HepG2 (cell line): ENCODE data around the gene RAB29. TPM values are rescaled to one million over a fixed set of nuclear protein-coding genes. Genes with fewer than 3 reads are reported as not detected.

ENCODE experiments used
- ATAC-seq: fragments of 200-7000 bp; cut with Tn5 transposase; 3 replicates; pipeline ENCODE4 v1.9.1; 2020; ENCODE audit warnings: mild to moderate bottlenecking, moderate library complexity
- BruUV-seq: library from RNA; stranded (reverse); fragments of 400-500 nt; replicated peaks from 2 replicates; lab custom pipeline; 2021; lab: Mats Ljungman, UMichigan
- CTCF ChIA-PET: fragments of 300-600 bp; formaldehyde crosslinking; extraction: SDS; loops from one replicate; lab custom pipeline; 2021; ENCODE audit warnings: low total read pairs, inconsistent platforms, low intra/inter-chr PET ratio; lab: Yijun Ruan, JAX
- POLR2A ChIA-PET: fragments of 350-600 bp; sonication (Branson Sonifier 250); formaldehyde crosslinking; loops from one replicate; lab custom pipeline; 2020; ENCODE audit warnings: antibody characterized with exemption, inconsistent platforms; lab: Yijun Ruan, JAX
- DNase-seq: peaks from one replicate; pipeline ENCODE4 v3.0.0-alpha.2; 2015; ENCODE audit warnings: low spot score
- FAIRE-seq: peaks from 3 replicates; lab custom pipeline; 2011; peaks lifted over from hg19 to GRCh38; lab: Jason Lieb, UNC
- H2AFZ ChIP-seq: one replicate; pipeline ENCODE4 v1.6.1; 2011; ENCODE audit warnings: low read length, inconsistent platforms
- H3K27ac ChIP-seq: fragments of 300-600 bp; 3 replicates; pipeline ENCODE4 v1.8.0; 2011; ENCODE audit warnings: mixed run types, mild to moderate bottlenecking, mixed read lengths, low read length, inconsistent platforms; ENCODE audit not compliant: insufficient read depth; ENCODE audit errors: extremely low read length
- H3K27me3 ChIP-seq, 2 experiments: fragments of 200-600 bp in 1 of 2; 2 replicates in 1 of 2; 3 replicates in 1 of 2; pipeline versions ENCODE4 v1.6.0 to v1.8.0; 2011; ENCODE audit warnings: low read length in 2 of 2, mild to moderate bottlenecking in 2 of 2, moderate library complexity in 2 of 2, inconsistent platforms in 1 of 2; ENCODE audit not compliant: insufficient read depth in 2 of 2, control insufficient read depth in 1 of 2
- H3K36me3 ChIP-seq, 2 experiments: fragments of 200-600 bp in 1 of 2; replicated peaks in 1 of 2; 2 replicates in 1 of 2; 3 replicates in 1 of 2; pipeline versions ENCODE4 v1.5.1 to v1.8.0; 2011; ENCODE audit warnings: low read length in 2 of 2, inconsistent platforms in 1 of 2; ENCODE audit not compliant: insufficient read depth in 2 of 2, control insufficient read depth in 1 of 2
- H3K4me1 ChIP-seq: 2 replicates; pipeline ENCODE4 v1.5.1; 2012; ENCODE audit warnings: low read length, inconsistent platforms; ENCODE audit not compliant: insufficient read depth
- H3K4me2 ChIP-seq: 2 replicates; pipeline ENCODE4 v1.6.0; 2011; ENCODE audit warnings: low read depth, low read length, inconsistent platforms
- H3K4me3 ChIP-seq, 3 experiments: fragments of 200-600 bp in 1 of 3; sonication (generic), shearing (Covaris generic) in 1 of 3; replicated peaks in 1 of 3; 2 replicates each; pipeline ENCODE4 v1.5.1; 2011 to 2016; ENCODE audit warnings: low read length in 3 of 3, inconsistent platforms in 2 of 3, low read depth in 2 of 3, mild to moderate bottlenecking in 2 of 3, control low read depth in 1 of 3, mixed read lengths in 1 of 3; ENCODE audit not compliant: insufficient read depth in 1 of 3
- H3K79me2 ChIP-seq: one replicate; pipeline ENCODE4 v1.6.1; 2011; ENCODE audit warnings: low read length, inconsistent platforms; ENCODE audit not compliant: insufficient read depth
- H3K9ac ChIP-seq: 2 replicates; pipeline ENCODE4 v1.6.0; 2011; ENCODE audit warnings: mild to moderate bottlenecking, low read depth, low read length, inconsistent platforms; ENCODE audit not compliant: insufficient read depth
- H3K9me3 ChIP-seq: 2 replicates; pipeline ENCODE4 v1.5.1; 2012; ENCODE audit warnings: mild to moderate bottlenecking, low read length
- H4K20me1 ChIP-seq: 2 replicates; pipeline ENCODE4 v1.6.0; 2011; ENCODE audit warnings: inconsistent platforms, mild to moderate bottlenecking, low read length, moderate library complexity; ENCODE audit not compliant: insufficient read depth
- RBM22 ChIP-seq: fragments of 200-400 bp; formaldehyde crosslinking; optimal IDR thresholded peaks from 2 replicates; pipeline ENCODE3; 2017; ENCODE audit warnings: mild to moderate bottlenecking, low read length, moderate library complexity
- ZNF362 ChIP-seq: sonication (generic); formaldehyde crosslinking; IDR thresholded peaks from 2 replicates; pipeline ENCODE4 v1.4.0; 2020; ENCODE audit warnings: missing genetic modification reagents, mild to moderate bottlenecking, borderline replicate concordance
- ZNF530 ChIP-seq: sonication (generic); formaldehyde crosslinking; IDR thresholded peaks from 2 replicates; pipeline ENCODE4 v1.5.0; 2020; ENCODE audit warnings: low read depth, mild to moderate bottlenecking, missing genetic modification reagents
- ZNF574 ChIP-seq: sonication (generic); formaldehyde crosslinking; IDR thresholded peaks from 2 replicates; pipeline ENCODE4 v1.4.0; 2020; ENCODE audit warnings: missing genetic modification reagents
- ZNF776 ChIP-seq: sonication (generic); formaldehyde crosslinking; IDR thresholded peaks from 2 replicates; pipeline ENCODE4 v1.4.0; 2020; ENCODE audit warnings: mild to moderate bottlenecking, missing genetic modification reagents
- WGBS: methylation state at CpG from one replicate; pipeline ENCODE4 v1.1.6; 2017; ENCODE audit warnings: low lambda C conversion rate; 5-methylcytosine and 5-hydroxymethylcytosine counted together
- in situ Hi-C: cut with HindIII; loops from 2 replicates; pipeline ENCODE4 v1.10.0; 2017; ENCODE audit warnings: low pct_unique_long_range_greater_than_20kb; ENCODE audit not compliant: extremely low pct_ligation_motif_present
- intact Hi-C: fragments of 100-400 bp; cut with micrococcal nuclease; formaldehyde crosslinking; loops from one replicate; pipeline ENCODE4 v1.10.0; 2022; ENCODE audit not compliant: unreplicated experiment
- polyA plus RNA-seq, 8 experiments: library from polyadenylated mRNA; depleted of rRNA in 3 of 8; stranded (reverse) in 7 of 8; unstranded in 1 of 8; fragments of >200 nt; fragmentation: Illumina TruSeq in 4 of 8; extraction: Trizol in 4 of 8; gene quantifications; 2 replicates each; pipeline versions ENCODE4 v1.2.1 to v1.2.3, GENCODE V29; 2011 to 2016; ENCODE audit warnings: low read depth in 4 of 8, missing spikeins in 1 of 8, mixed read lengths in 1 of 8; ENCODE audit not compliant: insufficient read depth in 1 of 8
- total RNA-seq, 5 experiments: library from RNA; depleted of rRNA; stranded (reverse); fragments of >200 nt; fragmentation: Illumina TruSeq; extraction: Trizol; gene quantifications; 2 replicates each; pipeline ENCODE4 v1.2.3, GENCODE V29; 2016; ENCODE audit warnings: low read depth in 1 of 5

RAB29 gene
- total and polyA plus RNA-seq, 2 of the 13 experiments (the other 11 are each of a cell fraction or from before 2014, with no cell fraction given), result 8.7 to 10.1 TPM

- FAIRE-seq (no peak), ATAC-seq (no peak)
- Histone ChIP-seq H3K4me1 (peaks cover 62% of the 10 kb centered on the region), H3K9me3 (no peaks in the 10 kb centered on the region), H3K9ac (peak overlapping the region; percentile 45; the same call in 1 of the 2 replicates), H3K27ac (no peak overlapping the region), H3K79me2 (peaks cover 70% of the 10 kb centered on the region), H2AFZ (no peak overlapping the region), H3K36me3 (no peaks in the 10 kb centered on the region), H3K4me2 (peak overlapping the region; percentile 95), H3K27me3 (no peaks in the 10 kb centered on the region; a peak in 1 of 5 replicates), H4K20me1 (peaks cover 42% of the 10 kb centered on the region)
- BruUV-seq, result no TSS peak
- POLR2A ChIA-PET, result interaction anchor here (0.9 kb wide), 1 partner anchor 18 kb away, joined by 4 read pairs; no protein-coding TSS in a partner anchor
- WGBS, result 88% methylated on average over 5 of the region's 5 CpGs
- in situ Hi-C loops, result no loop called here
- TF ChIP-seq ZNF574, result no peak
- TF ChIP-seq RBM22, result peak; percentile 13
- no peak for TF ChIP-seq ZNF776 (CRISPR knock-in tag)
- no peak for TF ChIP-seq ZNF530
- TF ChIP-seq ZNF362 (CRISPR knock-in tag), result no peak
- TF ChIP-seq, all 625 proteins: peak for 1
- intact Hi-C loops, result no loop called here
- peak overlapping the region in 2 of 3 experiments; percentile 41 to 81; a peak in 3 of 6 replicates for H3K4me3 ChIP-seq
- CTCF ChIA-PET, result no interaction called here
- DNase-seq, result no peak
Measured at GRCh38 chr1:205746757-205747412, 28.4 kb downstream of the RAB29 start.
